Heart right ventricle (tissue), 16 donors: ENCODE results near the gene CAPZA1. TPM values are rescaled to one million over a fixed set of nuclear protein-coding genes. Genes with fewer than 3 reads are reported as not detected.

Experiments used
- ATAC-seq, 8 donors: fragments of 200-7000 bp; cut with Tn5 transposase; one replicate each; pipeline ENCODE4 v1.9.1; 2020; ENCODE audit warnings: mild to moderate bottlenecking in 8 of 8, moderate library complexity in 8 of 8, moderate number of reproducible peaks in 1 of 8
- DNase-seq, 2 donors: peaks; one replicate each; pipeline ENCODE4 v3.0.0-alpha.2; 2020
- H3K27ac ChIP-seq, 10 donors: fragments of 200-600 bp; sonication (generic) in 2 of 10; one replicate each; pipeline versions ENCODE4 v1.5.0 to v1.8.0; 2020 to 2022; ENCODE audit warnings: mild to moderate bottlenecking in 3 of 10
- H3K27me3 ChIP-seq, 7 donors: fragments of 200-600 bp; one replicate each; pipeline ENCODE4 v1.8.0; 2021 to 2022; ENCODE audit warnings: mild to moderate bottlenecking in 2 of 7
- H3K36me3 ChIP-seq, 9 donors: fragments of 200-600 bp; sonication (generic) in 1 of 9; one replicate each; pipeline versions ENCODE4 v1.5.0 to v1.8.0; 2020 to 2022; ENCODE audit warnings: mild to moderate bottlenecking in 2 of 9
- H3K4me1 ChIP-seq, 9 donors: fragments of 200-600 bp; sonication (generic) in 1 of 9; one replicate each; pipeline versions ENCODE4 v1.5.0 to v1.8.0; 2020 to 2022; ENCODE audit warnings: mild to moderate bottlenecking in 4 of 9
- H3K4me3 ChIP-seq, 10 donors: fragments of 200-600 bp; sonication (generic) in 2 of 10; one replicate each; pipeline versions ENCODE4 v1.5.0 to v1.8.0; 2020 to 2022; ENCODE audit warnings: mild to moderate bottlenecking in 7 of 10, moderate library complexity in 2 of 10
- H3K9me3 ChIP-seq, 11 donors: fragments of 200-600 bp in 10 of 11; sonication (generic) in 2 of 11; one replicate each; pipeline versions ENCODE4 v1.5.0 to v1.8.0; 2013 to 2022; ENCODE audit warnings: mild to moderate bottlenecking in 2 of 11, control low read depth in 1 of 11, moderate library complexity in 1 of 11
- WGBS, 2 donors: extraction: QIAGEN DNeasy Blood & Tissue Kit; methylation state at CpG; one replicate each; pipeline ENCODE4 v1.1.7; 2013; ENCODE audit warnings: inconsistent platforms in 1 of 2; 5-methylcytosine and 5-hydroxymethylcytosine counted together
- intact Hi-C, 10 donors: fragments of 100-400 bp; cut with DNase I; formaldehyde crosslinking; loops; one replicate each; pipeline versions ENCODE4 v1.11.1 to v1.14.2; 2022
- polyA plus RNA-seq, 2 donors: library from polyadenylated mRNA; stranded (reverse); fragments of 200-250 nt; gene quantifications; one replicate each; pipeline ENCODE4 v1.2.3, GENCODE V29; 2013
- total RNA-seq, 10 donors: library from RNA; stranded (reverse); fragmentation: NEBNext Ultra II Directional in 3 of 10; extraction: Animal tissue kit (Norgen Biotek cat#: 25700) in 3 of 10; gene quantifications; one replicate each; pipeline versions ENCODE4 v1.2.1 to v1.2.4, GENCODE V29; 2021 to 2023
- TF ChIP-seq, protein P1 (sequence below), 9 donors: fragments of 200-600 bp; sonication (generic) in 2 of 9; IDR thresholded peaks; one replicate each; pipeline versions ENCODE4 v1.5.0 to v1.8.0; 2021 to 2022; ENCODE audit warnings: antibody characterized with exemption in 9 of 9, mild to moderate bottlenecking in 5 of 9, moderate library complexity in 1 of 9
- donor health status: Arrhythmogenic right ventricular cardiomyopathy.
- donor health status: ischemic (EF 13 %, LVEDD 7.1; RV severe dilation, severe dysfunction).
- donor health status: healthy with polysubstance abuse.
- donor health status: DM: no; HTN: yes; CAD: no.
- donor health status: DM: no; HTN: no; CAD: no.
- donor health status: ischemic (EF 25% LVEDD 6.9; RV normal size, moderate dysfunction).
- donor health status: ischemic (EF 25% LVEDD 5.7; RV mildly dilated, moderate dysfunction).
- donor health status: healthy.
- donor health status: DM: yes; HTN: yes; CAD: no.
- donor health status: Ischemic cardiomyopathy.
- donor health status: ischemic (EF 35%, LVEDD 5.7; RV mildly dilated, moderate dysfunction).
- donor health status: nonischemic (EF 11% LVEDD 7.7; RV severe dilation, severe dysfunction).
- donor health status: DM: yes; HTN: yes; CAD: no.
- donor health status: PGD.
- donor health status: ischemic (EF 29% LVEDD 5.4; RV normal size, mild dysfunction).
- donor health status: nonischemic (EF 23%, LVEDD 6.1; RV moderate dilation, normal function).

Gene CAPZA1
- total and polyA plus RNA-seq, 12 donors = 19.5 to 58.3 (median 23.6) TPM

- ATAC-seq = no peak
- Histone ChIP-seq H3K9me3 (no peaks in the 10 kb centered on the region), H3K4me3 (peak overlapping the region in 1 of 10 donors; percentile 9), H3K36me3 (peaks cover 0 to 97% (median 36%) of the 10 kb centered on the region in 9 donors), H3K27me3 (no peaks in the 10 kb centered on the region), H3K4me1 (peaks cover 37 to 77% (median 70%) of the 10 kb centered on the region in 9 donors), H3K27ac (peak overlapping the region; percentile 67 to 100 (median 92))
- 67 to 69% methylated on average over 13 of the region's 13 CpGs for WGBS, 2 donors
- intact Hi-C loops = loop anchor here in 3 of 10 donors (10.0 kb wide), 4 partner anchors 75 to 965 kb away; partner anchors contain the start of genes INKA2 (in 1 of the 3) and WNT2B (in 1 of the 3)
- no peak for DNase-seq
- TF ChIP-seq, protein P1, sequence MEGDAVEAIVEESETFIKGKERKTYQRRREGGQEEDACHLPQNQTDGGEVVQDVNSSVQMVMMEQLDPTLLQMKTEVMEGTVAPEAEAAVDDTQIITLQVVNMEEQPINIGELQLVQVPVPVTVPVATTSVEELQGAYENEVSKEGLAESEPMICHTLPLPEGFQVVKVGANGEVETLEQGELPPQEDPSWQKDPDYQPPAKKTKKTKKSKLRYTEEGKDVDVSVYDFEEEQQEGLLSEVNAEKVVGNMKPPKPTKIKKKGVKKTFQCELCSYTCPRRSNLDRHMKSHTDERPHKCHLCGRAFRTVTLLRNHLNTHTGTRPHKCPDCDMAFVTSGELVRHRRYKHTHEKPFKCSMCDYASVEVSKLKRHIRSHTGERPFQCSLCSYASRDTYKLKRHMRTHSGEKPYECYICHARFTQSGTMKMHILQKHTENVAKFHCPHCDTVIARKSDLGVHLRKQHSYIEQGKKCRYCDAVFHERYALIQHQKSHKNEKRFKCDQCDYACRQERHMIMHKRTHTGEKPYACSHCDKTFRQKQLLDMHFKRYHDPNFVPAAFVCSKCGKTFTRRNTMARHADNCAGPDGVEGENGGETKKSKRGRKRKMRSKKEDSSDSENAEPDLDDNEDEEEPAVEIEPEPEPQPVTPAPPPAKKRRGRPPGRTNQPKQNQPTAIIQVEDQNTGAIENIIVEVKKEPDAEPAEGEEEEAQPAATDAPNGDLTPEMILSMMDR (IDR thresholded peaks at IDR 0.05) = no peak
These were observed 80.0 kb downstream of the CAPZA1 start for GRCh38 chr1:112699425-112700144.

DNA sequence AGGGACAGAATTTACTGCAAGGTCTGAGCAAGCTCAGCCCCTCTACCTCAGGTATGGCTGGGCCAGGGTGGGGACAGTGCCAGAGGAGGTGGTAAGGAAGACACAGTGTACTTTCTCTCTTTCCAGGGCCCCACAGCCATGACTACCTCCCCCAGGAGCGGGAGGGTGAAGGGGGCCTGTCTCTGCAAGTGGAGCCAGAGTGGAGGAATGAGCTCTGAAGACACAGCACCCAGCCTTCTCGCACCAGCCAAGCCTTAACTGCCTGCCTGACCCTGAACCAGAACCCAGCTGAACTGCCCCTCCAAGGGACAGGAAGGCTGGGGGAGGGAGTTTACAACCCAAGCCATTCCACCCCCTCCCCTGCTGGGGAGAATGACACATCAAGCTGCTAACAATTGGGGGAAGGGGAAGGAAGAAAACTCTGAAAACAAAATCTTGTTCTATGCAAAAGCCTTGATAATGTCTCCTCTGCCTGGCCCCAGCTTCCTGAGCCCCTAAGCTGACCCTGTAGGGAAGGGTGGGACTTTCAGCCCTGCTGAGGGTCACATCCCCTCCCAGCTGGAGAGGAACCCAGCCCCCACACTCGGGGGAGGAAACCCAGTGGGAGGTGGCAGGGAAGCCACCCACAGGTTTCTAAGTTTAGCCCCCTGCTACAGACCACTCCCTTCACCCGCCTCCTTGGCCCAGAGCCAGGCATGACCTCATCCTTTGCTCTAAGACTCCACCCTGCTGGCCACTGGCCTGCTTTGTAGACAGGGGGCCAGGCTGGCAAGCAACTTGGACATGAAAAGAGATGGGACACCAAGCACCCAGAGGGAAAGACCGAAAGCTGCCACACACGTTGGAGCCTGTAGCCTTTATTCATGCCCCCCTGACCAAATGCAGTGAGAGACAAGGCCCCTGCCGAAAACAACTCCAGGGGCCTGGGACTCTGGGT lies 80.9 kb downstream of the CAPZA1 start:
- intact Hi-C loops = loop anchor here in 3 of 10 donors (10.0 kb wide), 4 partner anchors 76 to 966 kb away; partner anchors contain the start of genes INKA2 (in 1 of the 3) and WNT2B (in 1 of the 3)
- H3K4me1 ChIP-seq = peaks cover 37 to 87% (median 79%) of the 10 kb centered on the region in 9 donors
- ATAC-seq = peak; percentile 71 to 86 (median 82)

GRCh38 chr1:112701227-112702066 lies 81.8 kb downstream of the CAPZA1 start:
- Histone ChIP-seq H3K27me3 (no peaks in the 10 kb centered on the region), H3K4me1 (peaks cover 37 to 92% (median 84%) of the 10 kb centered on the region in 9 donors), H3K9me3 (no peaks in the 10 kb centered on the region), H3K27ac (peak overlapping the region; percentile 67 to 100 (median 92)), H3K4me3 (peak overlapping the region in 3 of 10 donors; percentile 14 to 16 (median 14)), H3K36me3 (peaks cover 0 to 79% (median 22%) of the 10 kb centered on the region in 9 donors)
- DNase-seq = no peak
- 61 to 63% methylated on average over 17 of the region's 17 CpGs for WGBS, 2 donors
- intact Hi-C loops = loop anchor here in 3 of 10 donors (10.0 kb wide), 4 partner anchors 77 to 967 kb away; partner anchors contain the start of genes INKA2 (in 1 of the 3) and WNT2B (in 1 of the 3)
- peak in 2 of 8 donors; percentile 0 to 1 for ATAC-seq
- TF ChIP-seq, protein P1 (IDR thresholded peaks at IDR 0.05) = peak in 2 of 9 donors; percentile 5 to 10

More for the DNA sequence above, 80.9 kb downstream of the CAPZA1 start:
- no peaks in the 10 kb centered on the region for H3K27me3 ChIP-seq
- TF ChIP-seq, protein P1 (IDR thresholded peaks at IDR 0.05) = peak in 6 of 9 donors; percentile 6 to 40 (median 24)
- H3K27ac ChIP-seq = peak overlapping the region; percentile 67 to 100 (median 92)
- peaks cover 0 to 87% (median 27%) of the 10 kb centered on the region in 9 donors for H3K36me3 ChIP-seq
- DNase-seq = peak; percentile 99
- WGBS, 2 donors = 14 to 16% methylated on average over 7 of the region's 7 CpGs
- no peaks in the 10 kb centered on the region for H3K9me3 ChIP-seq
- H3K4me3 ChIP-seq = peak overlapping the region in 2 of 10 donors; percentile 14 to 16
